ENCODE data around the gene UBXN7. TPM values are rescaled to one million over a fixed set of nuclear protein-coding genes. Genes with fewer than 3 reads are reported as not detected.
"Not testable (repeated sequence)": the region's sequence is repeated elsewhere in the genome, so short reads cannot be mapped to it uniquely, and the experiment has no call there.

The UBXN7 gene
- total RNA-seq, 1 experiment from 2014 or later: 16.4 TPM

DNA sequence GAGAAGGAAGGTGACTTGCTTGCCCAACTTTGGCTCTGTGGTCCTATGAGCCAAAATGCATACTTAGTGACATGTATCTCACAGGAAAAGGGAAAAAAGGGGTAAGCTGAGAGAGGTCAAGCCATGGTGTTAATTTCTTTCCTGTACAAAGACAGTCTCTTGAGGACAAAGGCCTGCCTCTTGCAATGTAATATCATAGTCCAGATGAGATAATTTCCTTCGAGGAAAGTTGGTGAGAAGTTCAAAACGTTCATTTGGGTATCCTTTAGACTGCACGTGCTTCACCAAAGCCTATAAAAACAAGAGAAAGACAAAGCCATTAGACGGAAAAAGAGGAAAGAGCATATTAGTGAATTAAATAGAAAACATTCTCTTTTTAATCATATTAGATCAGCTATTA is 75.7 kb downstream of the UBXN7 start:
- no peak for DNase-seq (ENCODE audit: low read depth)

DNA sequence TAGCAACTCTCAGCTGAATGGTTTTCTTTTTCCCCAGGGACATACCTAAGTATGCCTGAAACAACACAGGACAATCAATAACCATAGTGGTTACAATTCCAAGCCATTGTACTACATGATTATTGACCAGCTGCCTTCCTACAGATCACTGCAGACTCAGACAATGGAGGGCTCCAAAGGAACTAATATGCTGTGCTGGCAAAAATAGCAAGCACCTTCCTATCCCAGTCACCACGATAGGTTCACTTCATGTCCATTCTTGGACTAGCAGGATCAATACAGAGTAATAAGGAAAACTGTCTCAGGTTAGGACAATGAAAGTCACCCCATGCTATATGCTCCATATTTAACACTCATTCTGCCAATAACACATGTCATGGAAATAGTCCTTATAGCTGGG is 76.6 kb downstream of the UBXN7 start:
- DNase-seq (ENCODE audit: low read depth): no peak

DNA sequence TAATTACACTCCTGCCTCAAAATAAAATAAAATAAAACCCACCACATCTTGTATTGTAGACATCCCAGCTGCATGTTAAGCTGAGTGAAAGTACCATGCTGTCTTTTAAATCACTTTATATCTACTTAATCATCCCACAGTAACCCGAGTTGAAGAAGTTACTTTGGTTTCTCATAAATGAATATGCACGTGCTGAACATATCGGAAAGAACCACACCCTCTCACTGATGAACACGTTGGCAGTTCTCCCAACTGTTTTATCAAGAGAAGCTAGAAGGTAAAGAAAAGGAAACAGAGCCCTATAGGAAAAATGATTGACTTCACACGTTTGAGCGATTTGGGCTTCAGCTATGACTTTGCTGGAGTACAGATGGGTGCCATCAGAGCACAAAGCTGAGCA is 78.1 kb downstream of the UBXN7 start:
- no peak for DNase-seq (ENCODE audit: low read depth)

DNA sequence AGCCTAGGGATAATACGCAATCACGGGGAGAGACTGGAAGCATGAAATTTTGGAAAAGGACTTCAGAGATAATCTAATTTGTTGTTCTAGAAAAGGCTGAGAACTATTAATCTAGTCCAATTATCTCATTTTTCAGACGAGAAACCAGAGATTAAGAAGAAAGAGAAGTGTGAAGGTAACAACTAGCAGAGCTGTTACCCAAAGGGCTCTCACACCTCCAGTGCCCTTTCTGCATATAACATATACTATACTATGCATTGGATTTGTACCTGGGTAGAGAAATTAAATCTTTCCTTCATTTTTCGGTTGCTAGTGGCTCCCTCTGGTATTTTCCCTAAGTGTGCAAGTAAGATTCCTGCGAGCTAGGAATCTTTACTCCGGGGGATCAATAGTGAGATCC is 80.7 kb downstream of the UBXN7 start:
- no peak for DNase-seq (ENCODE audit: low read depth)

DNA sequence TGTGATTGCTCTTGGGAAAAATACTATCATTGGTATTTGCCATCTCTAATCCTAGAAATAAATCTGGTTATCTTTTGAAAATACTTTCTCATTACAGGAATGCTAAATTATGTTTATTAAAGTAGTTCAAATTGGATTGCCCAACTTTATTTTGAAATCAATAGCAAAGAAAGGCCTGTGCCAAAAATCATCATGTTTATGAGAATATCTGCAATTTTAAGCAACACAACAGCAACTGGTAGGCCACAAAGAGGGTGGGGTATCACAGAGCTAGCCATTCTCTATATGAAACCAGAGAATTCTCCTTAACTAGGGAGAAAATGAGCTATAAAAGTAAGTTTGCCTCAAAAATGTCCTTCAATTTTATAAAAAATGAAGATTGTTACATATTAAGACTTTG is 82.2 kb downstream of the UBXN7 start:
- no peak for DNase-seq (ENCODE audit: low read depth)

DNA sequence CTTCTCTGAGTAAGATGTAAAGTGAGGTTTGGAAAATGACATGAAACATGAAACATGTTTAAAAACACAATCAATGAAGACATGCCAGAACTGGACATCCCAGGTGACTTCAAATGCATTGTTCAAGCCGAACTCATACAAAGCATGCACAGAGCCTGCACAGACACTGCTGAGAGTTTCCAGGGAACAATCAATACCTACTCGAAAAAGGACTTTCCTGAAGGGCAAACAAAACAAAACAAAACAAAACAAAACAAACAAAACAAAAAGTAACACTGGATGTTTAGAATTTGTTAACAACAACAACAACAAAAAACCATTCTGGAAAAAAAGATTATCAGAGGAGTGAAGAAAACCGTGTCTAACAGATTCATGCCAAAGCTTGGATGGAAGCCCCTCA is 83.5 kb downstream of the UBXN7 start:
- no peak for DNase-seq (ENCODE audit: low read depth)

DNA sequence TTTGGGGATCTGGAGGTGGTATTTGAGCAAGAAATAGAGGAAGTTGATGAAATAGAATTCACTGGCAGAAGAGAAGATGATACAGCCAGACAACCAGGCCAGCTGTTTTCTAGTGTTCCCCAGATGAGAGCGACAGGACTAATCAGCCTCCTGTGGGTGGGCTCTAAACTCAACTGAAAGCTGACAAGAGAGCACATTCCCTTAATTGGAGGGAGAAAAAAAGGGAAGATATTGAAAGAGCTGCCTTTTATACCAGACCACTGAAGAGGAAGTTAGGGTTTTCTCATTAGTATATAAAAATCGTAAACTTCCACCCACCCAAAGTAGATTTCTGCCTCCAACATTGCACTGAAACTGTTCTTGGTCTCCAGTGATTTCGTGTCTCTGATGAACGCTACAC is 87.6 kb downstream of the UBXN7 start:
- DNase-seq (ENCODE audit: low read depth): no peak

DNA sequence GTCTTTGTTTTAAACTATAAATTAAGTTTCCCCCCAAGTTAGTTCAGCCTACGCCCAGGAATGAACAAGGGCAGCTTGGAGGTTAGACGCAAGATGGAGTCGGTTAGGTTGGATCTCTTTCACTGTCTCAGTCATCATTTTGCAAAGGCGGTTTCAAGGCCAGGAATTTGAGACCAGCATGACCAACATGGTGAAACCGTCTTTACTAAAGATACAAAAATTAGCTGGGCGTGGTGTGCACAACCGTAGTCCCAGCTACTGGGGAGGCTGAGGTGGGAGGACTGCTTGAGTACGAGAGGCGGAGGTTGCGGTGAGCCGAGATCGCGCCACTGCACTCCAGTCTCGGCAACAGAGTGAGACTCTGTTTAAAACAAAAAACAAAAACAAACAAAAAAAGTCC is 88.3 kb downstream of the UBXN7 start:
- DNase-seq (ENCODE audit: low read depth): not testable (repeated sequence)

DNA sequence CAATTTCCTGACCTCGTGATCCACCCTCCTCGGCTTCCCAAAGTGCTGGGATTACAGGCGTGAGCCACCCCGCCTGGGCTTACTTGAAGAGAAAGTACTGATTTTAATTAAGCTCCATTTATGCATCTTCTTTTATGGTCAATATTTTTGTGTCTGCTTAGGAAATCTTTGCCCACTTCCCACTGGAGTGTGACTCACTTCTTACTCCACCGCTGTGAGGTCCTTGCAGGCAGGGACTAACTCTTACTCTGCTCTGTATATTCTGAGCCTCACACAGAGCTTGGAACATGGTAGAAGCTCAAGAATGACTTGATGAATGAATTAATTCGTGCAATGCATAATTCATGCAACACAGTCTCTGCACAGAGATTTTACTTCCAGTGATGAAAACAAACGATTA is 91.1 kb downstream of the UBXN7 start:
- peak; percentile 75 for DNase-seq (ENCODE audit: low read depth)

DNA sequence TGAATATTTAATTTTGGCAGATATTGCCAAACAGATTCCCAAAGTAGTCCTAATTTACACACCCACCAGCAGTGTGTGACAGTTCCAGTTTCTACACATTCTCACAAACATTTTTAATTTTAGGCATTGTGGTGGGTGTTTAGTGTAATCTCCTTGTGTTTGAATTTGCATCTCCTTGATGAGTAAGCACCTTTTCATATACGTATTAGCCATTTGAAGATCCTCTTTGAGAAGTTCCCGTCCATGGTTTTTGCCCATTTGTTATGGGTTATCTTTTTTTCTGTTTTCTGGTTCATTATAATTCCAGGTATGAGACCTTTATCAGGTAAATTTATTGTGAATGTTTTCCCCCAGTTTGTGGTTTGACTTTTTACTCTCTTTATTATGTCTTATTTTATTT is 91.8 kb downstream of the UBXN7 start:
- no peak for DNase-seq (ENCODE audit: low read depth)

DNA sequence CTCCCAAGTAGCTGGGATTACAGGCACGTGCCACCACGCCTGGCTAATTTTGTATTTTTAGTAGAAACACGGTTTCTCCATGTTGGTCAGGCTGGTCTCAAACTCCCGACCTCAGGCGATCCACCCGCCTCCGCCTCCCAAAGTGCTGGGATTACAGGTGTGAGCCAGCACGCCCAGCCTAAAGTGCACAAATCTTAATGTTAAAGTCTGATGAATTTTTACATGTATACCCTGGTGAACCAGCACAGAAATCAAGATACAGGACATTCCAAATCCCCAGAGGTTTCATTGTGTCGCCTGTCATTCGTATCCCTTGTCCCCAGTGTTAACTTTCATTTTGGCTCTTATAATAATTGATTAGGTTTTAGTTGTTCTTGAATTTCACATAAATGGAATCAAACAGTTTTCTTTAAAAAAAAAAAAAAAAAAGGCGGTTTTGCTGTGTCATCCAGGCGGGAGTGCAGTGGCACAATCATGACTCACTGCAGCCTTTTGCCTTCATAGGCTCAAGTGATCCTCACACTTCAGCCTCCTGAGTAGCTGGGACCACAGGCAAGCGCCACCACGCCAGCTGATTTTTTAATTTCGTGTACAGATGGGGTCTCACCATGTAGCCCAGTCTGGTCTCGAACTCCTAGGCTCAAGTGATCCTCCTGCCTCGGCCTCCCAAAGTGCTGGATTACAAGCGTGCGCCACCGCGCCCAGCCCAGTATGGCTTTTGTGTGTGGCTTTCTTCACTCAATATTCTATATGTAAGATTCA is 92.6 kb downstream of the UBXN7 start:
- DNase-seq (ENCODE audit: low read depth): peak; percentile 73

DNA sequence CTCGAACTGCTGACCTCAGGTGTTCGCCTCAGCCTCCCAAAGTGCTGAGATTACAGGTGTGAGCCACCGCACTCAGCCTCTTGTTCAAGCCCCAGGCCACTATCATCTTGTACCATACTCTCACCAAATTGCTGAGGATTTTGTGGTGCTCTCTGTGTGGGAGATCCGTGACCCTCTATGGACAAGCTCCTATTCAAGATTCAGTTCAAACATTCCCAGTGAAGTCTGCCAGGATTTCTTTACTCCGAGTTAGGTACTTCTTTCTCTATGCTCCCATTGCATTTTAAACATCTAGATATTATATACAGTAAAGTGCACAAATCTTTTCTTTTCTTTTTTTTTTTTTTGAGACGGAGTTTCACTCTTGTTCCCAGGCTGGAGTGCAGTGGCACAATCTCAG is 93.2 kb downstream of the UBXN7 start:
- DNase-seq (ENCODE audit: low read depth): no peak

DNA sequence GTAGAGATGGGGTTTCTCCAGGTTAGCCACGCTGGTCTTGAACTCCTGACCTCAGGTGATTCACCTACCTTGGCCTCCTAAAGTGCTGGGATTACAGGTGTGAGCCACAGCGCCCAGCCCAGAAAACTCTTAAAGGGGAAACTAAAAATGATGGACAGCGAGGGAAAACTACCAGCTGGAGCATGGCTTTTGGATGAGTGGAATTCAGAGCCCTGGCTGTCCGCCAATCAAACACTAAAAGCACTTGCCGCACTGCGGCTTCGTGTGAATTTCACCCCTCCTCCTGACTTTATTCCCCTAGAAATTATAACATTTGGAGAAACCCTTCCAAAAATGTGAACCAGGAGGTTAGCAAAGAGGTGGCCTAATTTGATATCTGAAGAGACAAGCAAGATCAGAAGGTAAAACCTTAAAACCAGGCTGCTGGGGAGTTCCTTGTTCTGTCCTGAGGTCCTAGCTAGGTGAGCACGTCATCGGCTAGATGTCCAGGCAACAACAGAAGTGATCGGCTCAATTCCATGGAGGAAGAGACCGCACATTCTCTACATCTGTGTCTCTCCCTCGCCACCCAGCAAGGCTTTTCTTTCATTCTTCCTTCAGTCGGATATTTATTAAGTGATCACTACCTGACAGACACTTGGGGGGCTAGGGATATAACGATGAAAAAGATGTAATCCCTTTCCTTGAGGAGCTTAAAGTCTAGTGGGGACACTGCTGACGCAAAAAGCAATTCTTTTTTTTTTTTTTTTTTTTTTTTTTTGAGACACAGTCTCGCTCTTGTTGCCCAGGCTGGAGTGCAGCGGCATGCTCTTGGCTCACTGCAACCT is 95.7 kb downstream of the UBXN7 start:
- peak; percentile 72 for DNase-seq (ENCODE audit: low read depth)

DNA sequence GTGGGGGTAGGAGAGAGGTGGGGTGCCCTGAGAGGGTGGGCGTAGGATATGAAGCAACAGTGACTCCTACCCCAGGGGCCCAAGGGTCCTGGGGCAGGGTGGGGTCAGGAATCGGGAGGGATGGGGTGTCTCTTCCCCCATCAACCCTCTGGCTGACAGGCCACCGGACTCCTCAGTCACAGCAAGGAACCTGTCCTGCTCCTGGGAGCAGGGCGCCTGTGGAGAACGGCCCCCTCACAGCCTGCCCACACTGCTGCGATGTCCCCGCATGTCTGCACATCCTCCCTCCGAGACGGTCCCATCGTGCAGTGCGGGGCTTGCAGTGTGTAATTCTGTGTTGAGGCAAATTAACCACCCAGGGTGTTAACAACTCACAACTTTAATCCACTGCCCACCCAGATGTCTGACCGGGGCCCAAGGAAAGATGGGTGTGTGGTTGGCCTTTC is 96.7 kb downstream of the UBXN7 start:
- no peak for DNase-seq (ENCODE audit: low read depth)

DNA sequence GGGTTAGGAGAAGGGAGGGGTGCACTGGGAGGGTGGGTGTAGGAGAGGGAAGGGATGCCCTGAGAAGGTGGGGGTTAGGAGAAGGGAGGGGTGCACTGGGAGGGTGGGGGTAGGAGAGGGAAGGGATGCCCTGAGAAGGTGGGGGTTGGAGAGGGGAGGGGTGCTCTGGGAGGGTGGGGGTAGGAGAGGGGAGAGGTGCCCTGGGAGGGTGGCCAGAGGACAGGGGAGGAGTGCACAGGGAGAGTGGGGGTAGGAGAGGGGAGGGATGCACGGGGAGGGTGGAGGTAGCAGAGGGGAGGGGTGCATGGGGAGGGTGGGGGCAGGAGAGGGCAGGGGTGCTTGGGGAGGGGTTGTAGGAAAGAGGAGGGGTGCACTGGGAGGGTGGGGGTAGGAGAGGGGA is 97.2 kb downstream of the UBXN7 start:
- DNase-seq (ENCODE audit: low read depth): no peak

DNA sequence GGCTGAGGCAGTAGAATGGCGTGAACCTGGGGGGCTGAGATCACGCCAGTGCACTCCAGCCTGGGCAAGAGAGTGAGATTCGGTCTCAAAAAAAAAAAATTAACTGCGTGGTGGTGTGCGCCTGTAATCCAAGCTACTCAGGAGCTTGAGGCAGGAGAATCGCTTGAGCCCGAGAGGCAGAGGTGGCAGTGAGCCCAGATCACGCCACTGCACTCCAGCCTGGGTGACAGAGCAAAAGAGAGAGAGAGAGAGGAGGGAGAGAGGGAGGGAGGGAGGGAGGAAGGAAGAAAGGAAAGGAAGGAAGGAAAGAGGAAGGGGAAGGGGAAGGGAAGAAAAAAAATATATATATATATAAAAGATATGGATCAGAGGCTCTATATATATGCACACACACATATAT is 100.1 kb downstream of the UBXN7 start:
- DNase-seq (ENCODE audit: low read depth): no peak

DNA sequence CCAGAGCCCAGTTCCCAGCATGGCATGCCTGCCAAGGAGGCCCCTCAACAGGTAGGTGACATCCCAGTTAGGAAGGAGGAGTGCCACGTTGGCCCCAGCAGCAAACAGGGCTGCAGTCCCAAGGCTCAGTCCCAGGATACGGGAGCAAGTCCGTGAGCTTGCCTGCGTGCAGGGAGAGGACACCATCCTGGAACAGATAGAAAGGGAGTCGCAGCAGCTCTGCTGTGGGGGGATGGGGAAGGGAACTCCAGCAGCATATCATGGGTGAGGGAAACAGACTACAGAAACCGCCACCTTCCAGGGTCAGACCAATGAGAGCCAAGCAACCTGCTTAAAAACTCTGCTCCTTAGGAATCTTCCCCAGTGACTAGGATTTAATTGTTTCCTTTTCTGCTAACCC is 104.8 kb downstream of the UBXN7 start:
- no peak for DNase-seq (ENCODE audit: low read depth)

DNA sequence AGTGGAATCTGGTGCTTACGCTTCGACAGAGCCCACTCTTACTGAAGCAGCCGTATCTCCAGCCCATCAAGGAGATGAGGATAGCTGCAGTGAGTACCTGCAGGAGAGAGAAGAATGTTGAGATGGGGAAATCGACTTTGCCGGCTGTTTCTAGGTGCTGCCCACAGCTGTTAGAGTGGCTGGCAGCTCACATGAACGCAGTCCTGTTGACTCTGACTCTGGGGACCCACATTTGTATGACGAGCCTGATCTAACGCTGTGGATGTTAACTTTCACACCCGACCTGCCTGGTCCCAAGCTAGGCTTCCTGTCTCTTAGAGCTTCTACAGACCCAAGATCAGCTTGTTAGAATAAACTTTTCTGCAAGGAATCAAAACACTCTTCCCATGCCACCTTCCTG is 105.3 kb downstream of the UBXN7 start:
- DNase-seq (ENCODE audit: low read depth): no peak

DNA sequence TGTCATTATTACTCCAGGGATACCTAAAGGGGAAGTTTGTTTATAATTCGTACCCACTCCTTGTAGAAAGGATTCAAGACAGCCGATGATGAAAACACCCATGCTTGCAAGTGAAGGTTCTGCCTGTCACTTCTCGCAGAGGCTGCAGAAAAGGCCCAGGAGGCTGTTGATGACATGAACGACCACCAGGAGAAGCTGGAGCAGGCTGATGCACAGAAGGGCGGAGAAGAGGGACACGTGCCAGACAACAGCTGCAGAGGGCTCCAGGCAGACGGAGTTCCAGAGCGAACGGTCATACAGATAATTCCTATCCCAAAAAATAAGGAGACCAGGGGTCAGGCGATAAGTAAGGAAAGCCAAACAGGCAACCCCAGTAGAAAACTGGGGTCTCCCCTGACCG is 108.5 kb downstream of the UBXN7 start:
- peak; percentile 89 for DNase-seq (ENCODE audit: low read depth)

DNA sequence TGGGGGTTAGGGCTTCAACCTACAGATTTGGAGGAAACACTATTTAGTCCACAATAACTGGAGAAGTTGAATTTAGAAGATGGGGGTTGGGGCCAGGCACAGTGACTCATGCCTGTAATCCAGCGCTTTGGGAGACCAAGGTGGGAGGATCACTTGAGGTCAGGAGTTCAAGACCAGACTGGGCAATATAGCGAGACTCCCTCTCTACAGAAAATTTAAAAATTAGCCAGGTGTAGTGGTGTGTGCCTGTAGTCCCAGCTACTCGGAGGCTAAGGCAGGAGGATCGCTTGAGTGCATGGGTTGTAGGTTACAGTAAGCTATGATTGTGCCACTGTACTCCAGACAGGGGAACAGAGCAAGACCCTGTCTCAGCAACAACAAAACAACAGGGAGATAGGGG is 109.2 kb downstream of the UBXN7 start:
- DNase-seq (ENCODE audit: low read depth): no peak

DNA sequence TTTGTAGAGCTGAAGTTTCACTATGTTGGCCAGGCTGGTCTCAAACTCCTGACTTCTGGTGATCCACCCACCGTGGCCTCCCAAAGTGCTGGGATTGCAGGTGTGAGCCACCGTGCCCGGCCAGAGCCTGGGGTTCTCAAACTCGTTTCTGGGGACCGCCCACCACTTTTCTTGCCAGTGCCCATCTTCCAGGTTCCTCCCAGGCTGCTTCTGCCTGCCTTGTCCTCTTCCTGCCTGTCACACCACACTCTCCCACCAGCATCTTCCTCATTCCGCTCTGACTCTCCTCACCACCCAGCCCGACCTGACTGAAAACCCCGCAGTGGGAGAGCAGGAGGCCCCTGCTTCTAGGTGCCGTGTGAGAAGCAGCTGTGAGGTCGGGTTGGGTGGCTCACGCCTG is 111.1 kb downstream of the UBXN7 start:
- DNase-seq (ENCODE audit: low read depth): no peak

DNA sequence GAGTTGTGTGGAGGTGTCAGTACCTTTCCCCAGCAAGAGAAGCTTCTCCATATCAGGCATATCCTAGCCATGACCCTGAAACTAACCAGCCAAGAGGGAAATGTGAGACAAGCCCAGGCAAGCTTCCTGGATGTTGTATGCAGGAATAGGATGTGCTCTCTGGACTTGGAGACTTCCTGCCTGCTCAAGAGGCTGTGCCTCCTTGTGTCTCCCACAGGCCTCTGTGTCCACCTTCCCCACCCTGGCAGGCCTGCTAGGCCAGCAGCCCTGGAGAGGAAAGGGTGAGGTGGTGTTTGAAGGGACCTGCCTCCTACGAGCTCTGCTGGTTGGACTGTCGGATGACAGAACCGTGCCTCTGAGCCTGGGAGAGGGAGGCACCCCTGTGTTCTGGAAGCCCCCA is 112.1 kb downstream of the UBXN7 start:
- no peak for DNase-seq (ENCODE audit: low read depth)

All from LHCN-M2 (cell line).